Measurements from ENCODE around the gene IGF1R.

Gene IGF1R

GRCh38 chr15:98803228-98804056 lies 155.1 kb downstream of the IGF1R start:
- peak; percentile 56 for DNase-seq

- DNase-seq: no peak
Observed at GRCh38 chr15:98804057-98804380, 155.7 kb downstream of the IGF1R start.

GRCh38 chr15:98805434-98806274 lies 157.3 kb downstream of the IGF1R start:
- no peak for DNase-seq

- no peak for DNase-seq
Observed at GRCh38 chr15:98806275-98806895, 158.0 kb downstream of the IGF1R start.

GRCh38 chr15:98807262-98807661 lies 158.9 kb downstream of the IGF1R start:
- DNase-seq: no peak

- no peak for DNase-seq
Observed at GRCh38 chr15:98809273-98809672, 160.9 kb downstream of the IGF1R start.

GRCh38 chr15:98812716-98813446 lies 164.5 kb downstream of the IGF1R start:
- no peak for DNase-seq

- DNase-seq: no peak
Observed at GRCh38 chr15:98813951-98814350, 165.6 kb downstream of the IGF1R start.

- no peak for DNase-seq
Observed at GRCh38 chr15:98815207-98815606, 166.9 kb downstream of the IGF1R start.

GRCh38 chr15:98817745-98818144 lies 169.4 kb downstream of the IGF1R start:
- DNase-seq: no peak

GRCh38 chr15:98823012-98823458 lies 174.7 kb downstream of the IGF1R start:
- peak; percentile 74 for DNase-seq

- no peak for DNase-seq
Observed at GRCh38 chr15:98823616-98824015, 175.3 kb downstream of the IGF1R start.

- no peak for DNase-seq
Observed at GRCh38 chr15:98824595-98824994, 176.3 kb downstream of the IGF1R start.

GRCh38 chr15:98826658-98827057 lies 178.3 kb downstream of the IGF1R start:
- DNase-seq: no peak

GRCh38 chr15:98827217-98827616 lies 178.9 kb downstream of the IGF1R start:
- no peak for DNase-seq

- no peak for DNase-seq
Observed at GRCh38 chr15:98830034-98830634, 181.8 kb downstream of the IGF1R start.

- no peak for DNase-seq
Observed at GRCh38 chr15:98834976-98835375, 186.6 kb downstream of the IGF1R start.

GRCh38 chr15:98835876-98836275 lies 187.5 kb downstream of the IGF1R start:
- DNase-seq: no peak

- DNase-seq: no peak
Observed at GRCh38 chr15:98838387-98839259, 190.3 kb downstream of the IGF1R start.

GRCh38 chr15:98840053-98840452 lies 191.7 kb downstream of the IGF1R start:
- no peak for DNase-seq

GRCh38 chr15:98841419-98841970 lies 193.2 kb downstream of the IGF1R start:
- no peak for DNase-seq

All from EL (cell line).